GM12892 (cell line): Measurements from ENCODE around the gene SAMD8.

Source experiments
- POLR2A ChIP-seq: IDR thresholded peaks from 2 replicates; pipeline ENCODE4 v1.6.1; 2011; ENCODE audit warnings: low read depth, low read length, control low read depth
- POLR2AphosphoS5 ChIP-seq: IDR thresholded peaks from 2 replicates; pipeline ENCODE4 v1.6.1; 2011; ENCODE audit warnings: low read depth, low read length, control low read depth
- TAF1 ChIP-seq: IDR thresholded peaks from 2 replicates; pipeline ENCODE4 v1.6.1; 2011; ENCODE audit warnings: low read depth, mild to moderate bottlenecking, control low read depth, low read length, borderline replicate concordance

- TF ChIP-seq POLR2AphosphoS5 (no peak), POLR2A (no peak), TAF1 (no peak)
These were observed 25.1 kb upstream of the SAMD8 start for GRCh38 chr10:75086278-75086934.
